HG02870 (cell line): ENCODE results near the gene AFF1.
"Not testable (repeated sequence)": the region's sequence is repeated elsewhere in the genome, so short reads cannot be mapped to it uniquely, and the experiment has no call there.

Source experiments
- ATAC-seq: cut with Tn5 transposase; IDR thresholded peaks from one replicate; pipeline ENCODE4 v1.9.1; 2021; ENCODE audit warnings: mild to moderate bottlenecking, moderate library complexity; ENCODE audit not compliant: unreplicated experiment

AFF1 gene

DNA sequence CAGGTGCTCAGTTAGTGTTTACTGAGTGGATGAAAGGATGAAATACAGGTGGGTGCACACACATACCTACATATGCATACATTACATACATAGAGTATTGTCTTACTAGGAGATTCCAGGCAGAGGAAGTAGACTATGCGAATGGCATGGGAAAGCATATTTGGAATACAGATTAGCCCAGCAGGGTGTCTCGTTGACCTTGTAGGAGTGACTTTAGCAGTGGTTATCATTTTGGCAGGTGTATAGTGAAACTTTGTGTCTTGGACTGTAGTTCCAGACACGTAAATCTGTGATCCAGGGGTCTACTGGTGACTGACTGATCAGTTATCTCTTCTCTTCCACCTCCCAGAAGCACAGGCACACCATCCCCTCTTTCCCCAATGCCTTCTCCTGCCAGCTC, 199.3 kb downstream of the AFF1 start:
- no peak for ATAC-seq

DNA sequence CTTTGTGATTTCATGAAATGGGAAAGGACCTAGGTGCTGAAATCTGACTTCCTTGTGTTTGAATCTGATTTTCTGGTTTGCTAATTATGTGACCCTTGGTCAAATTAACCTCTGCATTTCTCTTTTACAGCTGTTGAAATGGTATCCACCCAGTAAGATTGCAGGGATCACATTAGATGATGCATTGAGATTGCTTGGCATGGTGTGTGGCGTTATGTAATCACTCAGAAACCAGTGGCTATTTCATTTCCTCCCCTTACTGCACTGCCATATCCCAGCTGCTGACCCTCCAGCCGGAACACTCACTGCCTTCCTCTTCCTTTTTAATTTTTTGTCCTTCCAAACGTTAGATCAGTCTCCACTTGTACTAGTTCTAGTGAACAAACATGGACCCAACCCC, 206.6 kb downstream of the AFF1 start:
- ATAC-seq = no peak

DNA sequence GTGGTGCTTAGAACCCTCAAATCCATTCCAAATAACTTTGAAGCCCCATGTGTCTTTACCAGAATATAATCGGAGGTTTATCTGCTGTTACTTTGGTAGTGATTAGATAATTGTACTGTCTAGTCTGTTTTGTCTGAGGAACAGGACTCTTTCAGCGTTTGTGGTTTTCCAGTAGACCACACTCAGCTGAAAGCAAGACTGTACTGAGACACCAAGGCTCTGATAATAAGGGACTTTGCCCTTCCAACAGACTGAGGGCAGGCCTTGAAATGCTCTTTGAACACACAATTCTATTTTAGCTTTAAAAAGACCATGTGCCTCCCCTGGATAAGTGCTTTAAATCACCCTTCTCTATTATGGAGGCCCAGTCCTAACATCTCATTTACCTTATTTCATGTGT, 209.5 kb downstream of the AFF1 start:
- ATAC-seq = no peak

DNA sequence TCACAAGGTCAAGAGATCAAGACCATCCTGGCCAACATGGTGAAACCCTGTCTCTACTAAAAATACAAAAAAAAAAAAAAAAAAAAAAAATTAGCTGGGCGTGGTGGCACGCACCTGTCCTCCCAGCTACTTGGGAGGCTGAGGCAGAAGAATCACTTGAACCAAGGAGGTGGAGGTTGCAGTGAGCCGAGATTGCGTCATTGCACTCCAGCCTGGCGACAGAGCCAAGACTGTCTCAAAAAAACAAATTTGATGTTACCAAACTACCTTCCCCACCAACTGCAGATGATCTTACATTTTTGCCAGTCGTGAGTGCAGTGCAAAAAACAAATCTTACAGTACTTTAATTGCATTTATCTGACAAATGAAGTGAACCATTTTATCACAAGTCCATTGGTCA, 211.1 kb downstream of the AFF1 start:
- not testable (repeated sequence) for ATAC-seq

DNA sequence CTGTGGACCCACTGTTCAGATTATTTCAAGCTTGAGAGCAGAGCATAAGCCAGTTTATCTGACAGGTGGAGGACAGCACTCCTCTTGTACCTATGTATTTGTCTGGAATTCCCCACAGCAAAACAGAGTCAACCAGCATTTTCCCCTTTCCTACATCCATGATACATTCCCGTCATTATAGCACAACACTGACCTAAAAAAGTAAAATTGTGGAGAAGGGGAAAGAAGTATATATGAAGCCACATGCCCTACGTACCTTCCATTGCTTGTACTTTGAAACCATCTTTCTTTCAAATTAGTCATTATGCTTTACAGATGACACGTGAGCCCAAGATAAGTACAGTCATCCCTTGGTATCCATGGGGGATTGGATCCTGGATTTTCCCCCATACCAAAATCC, 212.3 kb downstream of the AFF1 start:
- ATAC-seq = no peak

DNA sequence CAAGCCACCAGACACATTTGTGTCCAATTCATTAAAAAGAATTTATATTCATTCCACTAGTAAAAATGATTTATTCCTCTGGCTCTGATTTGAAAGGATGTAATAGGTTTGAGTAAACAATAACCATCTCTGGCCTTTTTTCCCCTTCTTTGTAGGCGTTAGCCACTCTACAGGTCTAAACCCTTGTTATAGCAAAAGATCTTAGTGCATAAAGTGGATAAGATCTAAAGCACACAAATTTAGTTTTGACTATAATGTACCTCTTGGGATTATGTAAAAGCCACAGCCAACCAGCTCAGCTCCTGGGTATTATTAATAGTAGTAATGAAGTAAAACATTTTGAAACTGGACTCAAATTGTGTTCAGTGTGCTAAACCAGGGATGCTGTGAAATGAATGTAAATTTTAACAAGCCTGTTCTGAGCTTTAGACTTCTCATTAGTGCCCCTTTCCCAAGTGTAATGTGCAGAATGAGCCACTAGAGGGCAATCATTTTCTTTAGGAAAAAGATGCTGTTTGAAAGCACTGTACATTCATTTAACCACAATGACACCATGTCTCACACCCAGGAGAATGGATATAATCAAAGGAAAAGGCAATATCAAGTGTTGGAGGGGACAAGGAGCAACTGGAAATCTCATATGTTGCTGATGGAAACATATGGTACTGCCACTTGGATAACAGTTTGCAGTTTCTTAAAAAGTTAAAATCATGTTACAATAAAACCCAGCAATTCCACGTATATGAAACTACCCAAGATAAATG, 215.9 kb downstream of the AFF1 start:
- ATAC-seq = peak; percentile 67

DNA sequence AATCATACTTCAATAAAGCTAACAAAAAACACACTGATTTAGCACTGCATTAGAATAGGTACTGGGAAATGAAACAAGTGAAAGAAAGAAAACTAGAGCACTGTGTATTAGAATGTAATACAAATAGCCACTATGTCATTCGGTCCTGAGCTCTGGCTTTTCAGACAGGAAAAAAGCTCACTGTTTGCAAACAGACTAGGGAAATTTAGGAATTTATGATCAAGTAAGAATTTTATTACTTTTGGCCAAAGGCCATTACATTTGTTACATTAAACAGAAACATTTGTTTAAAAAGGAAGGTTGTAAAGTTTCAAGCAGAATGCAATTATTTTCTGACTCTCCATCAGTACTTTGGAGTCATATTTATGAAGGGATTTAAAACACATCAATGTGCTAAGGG, 216.9 kb downstream of the AFF1 start:
- ATAC-seq = no peak

DNA sequence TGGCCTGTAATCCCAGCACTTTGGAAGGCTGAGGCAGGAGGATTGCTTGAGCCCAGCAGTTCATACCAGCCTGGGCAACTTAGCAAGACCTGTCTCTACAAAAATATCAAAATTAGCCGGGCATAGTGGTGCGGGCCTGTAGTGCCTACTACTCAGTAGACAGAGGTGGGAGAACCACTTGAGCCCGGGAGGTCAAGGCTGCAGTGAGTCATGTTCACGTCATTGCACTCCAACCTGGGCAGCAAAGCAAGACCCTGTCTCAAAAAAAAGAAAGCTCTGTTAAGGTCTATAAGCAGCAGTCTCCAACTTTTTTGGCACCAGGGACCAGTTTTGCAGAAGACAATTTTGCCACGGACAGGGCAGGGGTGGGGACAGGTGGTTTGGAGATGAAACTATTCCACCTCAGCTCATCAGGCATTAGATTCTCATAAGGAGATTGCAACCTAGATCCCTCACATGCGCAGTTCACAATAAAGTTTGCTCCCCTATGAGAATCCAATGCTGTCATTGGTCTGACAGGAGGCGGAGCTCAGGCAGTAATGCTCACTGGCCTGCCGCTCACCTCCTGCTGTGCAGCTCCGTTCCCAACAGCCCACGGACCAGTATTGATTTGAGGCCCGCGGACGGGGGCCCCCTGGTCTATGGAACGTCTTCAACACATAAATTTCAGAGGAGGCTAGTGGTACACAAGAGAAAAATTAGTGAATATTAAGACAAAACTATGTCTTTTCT, 217.7 kb downstream of the AFF1 start:
- no peak for ATAC-seq

DNA sequence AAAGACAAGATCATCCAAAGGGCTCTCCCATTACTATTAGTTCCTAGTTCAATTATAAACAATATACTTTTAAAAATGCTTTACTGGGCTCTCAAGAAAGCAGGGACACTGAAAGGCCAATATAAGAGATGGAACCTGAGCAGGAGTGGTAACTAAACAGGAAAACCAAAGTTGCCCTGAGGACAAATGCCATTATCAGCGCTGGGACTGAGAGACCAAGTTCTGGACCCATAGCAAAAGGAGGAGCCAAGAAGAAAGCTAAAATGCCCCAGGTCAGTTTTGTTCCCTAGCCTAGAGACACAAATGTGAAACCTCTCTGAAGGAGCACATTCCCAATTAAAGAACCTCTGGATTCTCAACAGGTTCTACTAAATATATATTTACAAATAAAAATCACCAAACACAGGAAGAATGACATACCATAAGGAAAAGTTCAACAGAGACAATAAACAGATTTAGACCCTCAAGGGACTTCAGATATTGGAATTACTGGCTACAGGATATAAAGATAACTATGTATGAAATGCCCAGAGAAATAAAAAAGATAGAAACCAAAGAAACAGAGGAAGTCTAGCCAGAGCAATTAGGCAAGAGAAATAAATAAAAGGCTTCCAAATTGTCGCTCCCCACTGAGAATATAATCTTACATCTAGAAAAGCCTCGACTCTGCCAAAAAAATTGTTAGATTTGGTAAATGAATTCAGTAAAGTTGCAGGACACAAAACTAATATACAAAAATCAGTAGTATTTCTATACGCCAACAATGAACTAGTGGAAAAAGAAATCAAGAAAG, 218.5 kb downstream of the AFF1 start:
- ATAC-seq = no peak

DNA sequence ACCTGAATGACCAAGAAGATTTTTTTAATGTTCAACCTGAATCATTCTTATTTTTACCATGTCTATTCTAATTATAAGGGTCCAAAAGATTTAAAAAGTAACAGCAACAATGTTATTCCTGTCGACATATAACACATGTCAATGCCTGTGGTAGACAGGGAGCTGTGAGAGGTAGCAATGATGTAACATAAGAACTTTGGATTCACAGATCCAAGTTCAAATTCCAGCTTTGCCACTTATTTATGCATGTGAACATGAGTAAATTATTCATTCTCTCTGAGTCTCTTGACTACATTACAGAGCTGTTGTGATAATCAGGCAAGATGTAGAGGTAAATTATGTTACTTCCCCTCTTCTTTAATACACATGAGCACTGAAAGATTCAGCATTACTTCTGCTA, 231.1 kb downstream of the AFF1 start:
- no peak for ATAC-seq

DNA sequence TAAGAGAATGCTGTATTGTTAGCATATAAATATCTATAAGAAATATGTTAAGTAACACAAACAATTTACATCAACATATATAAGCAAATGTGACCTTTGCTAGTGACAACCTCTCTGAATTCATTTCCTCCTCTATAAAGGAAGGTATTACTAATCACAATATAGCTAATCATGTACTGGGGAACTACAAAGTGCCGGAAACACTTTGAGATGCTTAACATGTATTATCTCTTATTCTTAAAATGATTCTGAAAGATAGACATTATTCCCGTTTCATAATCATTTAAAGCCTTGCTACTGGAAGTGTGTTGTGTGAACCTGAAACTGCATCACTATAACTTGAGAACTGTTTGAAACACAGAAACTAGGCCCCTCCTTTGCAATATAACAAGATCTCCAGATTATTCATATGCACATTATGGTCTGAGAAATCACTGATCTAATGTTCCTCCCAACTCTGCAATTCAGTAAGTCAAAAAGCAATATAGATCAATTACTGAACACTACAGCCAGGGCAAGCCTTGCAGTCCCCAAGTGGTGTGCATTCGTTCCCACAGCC, 231.6 kb downstream of the AFF1 start:
- no peak for ATAC-seq

DNA sequence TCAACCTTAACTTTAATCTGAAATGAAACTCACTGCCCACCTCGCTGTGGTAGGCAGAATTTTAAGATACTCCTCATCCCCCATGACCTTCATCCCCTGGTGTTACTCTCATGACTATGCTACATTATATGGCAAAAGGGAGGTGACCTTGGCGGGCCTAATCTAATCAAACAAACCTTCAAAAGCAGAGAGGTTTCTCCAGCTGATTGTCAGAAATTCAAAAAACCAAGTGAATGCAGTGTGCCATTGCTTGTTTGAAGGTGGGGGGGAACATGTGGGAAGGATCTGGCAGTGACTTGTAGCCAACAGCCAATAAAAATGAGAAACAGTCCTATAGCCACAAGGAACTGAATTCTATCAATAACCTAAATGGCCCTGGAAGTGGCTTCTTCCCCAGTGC, 237.1 kb downstream of the AFF1 start:
- no peak for ATAC-seq

DNA sequence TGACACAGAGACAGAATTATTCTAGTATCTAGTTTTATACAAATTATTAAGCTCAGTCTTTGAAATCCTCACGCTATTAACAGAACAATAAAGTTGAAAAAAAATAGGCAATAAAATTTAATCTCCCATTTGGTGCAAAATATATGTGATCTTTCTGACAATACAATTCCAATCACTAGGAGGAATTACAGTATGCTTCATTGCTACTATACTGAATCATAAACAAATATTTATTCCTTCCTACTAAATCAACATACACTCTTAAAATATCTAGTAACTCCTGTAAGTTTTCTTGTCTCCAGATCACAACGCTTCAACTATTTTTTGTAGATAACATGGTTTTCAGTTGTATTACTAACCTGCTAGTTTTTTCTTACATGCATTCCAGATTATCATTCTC, 239.9 kb downstream of the AFF1 start:
- no peak for ATAC-seq

DNA sequence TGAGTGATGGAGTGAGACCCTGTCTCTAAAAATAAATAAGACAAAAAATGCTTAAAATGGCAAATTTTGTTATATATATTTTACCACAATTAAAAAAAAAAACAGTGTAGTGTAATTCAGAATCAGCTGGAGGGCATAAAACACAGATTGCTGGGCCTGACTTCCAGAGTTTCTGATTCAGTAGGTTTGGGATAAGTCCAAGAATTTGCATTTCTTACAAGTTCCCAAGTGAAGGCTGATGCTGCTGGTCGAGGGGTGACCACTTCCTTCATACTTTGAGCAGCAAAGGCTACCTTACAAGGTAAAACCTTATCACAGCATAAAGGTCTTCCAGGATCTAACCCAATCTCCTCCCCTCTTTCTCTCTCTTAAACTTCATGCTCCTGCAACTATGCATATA, 244.9 kb downstream of the AFF1 start:
- no peak for ATAC-seq

DNA sequence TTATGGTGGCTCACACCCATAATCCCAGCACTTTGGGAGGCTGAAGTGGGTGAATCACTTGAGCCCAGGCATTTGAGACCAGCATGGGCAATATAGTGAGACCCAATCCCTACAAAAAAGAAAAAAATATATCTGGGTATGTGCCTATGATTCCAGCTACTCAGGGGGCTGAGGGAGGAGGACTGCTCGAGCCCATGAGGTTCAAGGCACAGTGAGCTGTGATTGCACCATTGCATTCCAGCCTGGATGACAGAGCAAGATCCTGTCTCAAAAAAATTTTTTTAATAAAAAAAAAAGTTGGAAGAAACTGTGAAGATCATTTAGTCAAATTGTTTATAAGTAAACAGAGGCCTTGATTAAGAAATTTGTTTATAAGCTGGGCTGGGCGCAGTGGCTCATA, 246.0 kb downstream of the AFF1 start:
- no peak for ATAC-seq

DNA sequence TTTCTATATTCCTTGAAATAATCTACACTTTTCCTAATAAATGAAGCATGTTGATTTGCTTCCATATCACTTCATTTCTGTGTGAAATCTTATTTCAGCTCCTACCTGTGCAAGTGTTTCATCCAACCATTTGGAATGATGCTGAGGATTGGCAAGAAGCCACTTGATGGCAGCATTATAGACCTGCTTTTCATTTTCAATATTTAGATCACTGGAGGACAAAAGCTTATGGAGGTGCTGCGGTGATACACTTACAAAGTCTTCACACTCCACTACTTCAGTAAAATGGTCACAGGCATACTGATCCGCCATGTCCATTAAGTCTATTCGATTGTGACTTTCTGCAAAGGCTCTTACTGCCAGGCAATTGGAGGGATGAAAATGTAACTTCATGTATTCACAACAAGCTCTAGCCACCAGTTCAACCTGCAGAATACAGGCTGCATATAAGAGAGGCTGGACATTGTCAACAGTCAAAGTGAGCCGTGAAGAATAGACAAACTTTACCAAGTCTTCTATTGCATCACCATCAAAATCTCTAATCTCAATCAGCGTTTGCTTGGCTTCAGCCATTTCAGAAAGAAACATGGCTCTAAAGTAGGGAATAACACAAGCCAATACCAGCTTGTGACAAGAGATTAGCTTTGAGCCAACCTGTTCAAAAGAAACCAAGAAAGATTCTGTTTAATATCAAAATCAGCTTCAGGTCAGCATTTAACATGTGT, 250.5 kb downstream of the AFF1 start:
- no peak for ATAC-seq

DNA sequence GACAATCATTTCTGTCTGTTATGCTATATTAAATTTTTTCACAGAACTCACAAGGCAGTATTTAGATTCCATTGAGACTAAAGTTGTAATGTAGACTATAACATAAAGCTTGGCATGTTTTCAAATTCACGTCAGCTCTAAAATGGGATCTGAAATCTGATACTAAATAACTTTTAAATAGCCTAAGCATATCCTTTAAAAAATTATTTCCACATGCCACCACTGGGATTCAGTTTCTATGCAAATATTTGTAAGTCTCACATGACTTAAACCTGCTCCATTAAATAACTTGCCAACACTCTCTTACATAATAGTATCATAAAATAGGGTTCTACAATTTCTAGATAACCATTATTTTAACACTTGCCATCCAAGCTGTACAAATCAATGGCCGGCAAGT, 253.2 kb downstream of the AFF1 start:
- ATAC-seq = no peak

DNA sequence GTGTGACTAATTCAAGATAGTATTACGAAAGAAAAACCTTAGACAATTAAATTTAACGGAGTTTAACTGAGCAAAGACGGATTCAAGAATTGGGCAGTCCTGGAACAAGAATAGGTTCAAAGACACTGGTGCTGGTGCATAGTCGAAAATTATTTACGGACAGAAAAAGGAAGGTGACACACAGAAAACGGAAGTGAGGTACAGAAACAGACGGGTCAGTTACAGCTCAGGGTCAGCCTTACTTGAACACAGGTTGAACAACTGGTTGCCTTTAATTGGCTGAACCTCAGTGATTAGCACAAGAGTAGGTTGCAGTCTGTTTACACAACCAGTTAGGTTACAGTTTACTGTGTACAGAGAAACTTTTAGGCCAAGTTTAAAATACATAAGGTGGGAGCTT, 254.1 kb downstream of the AFF1 start:
- no peak for ATAC-seq
